Cardiac fibroblast (primary cell): Measurements from ENCODE around the gene IDH1.

ENCODE experiments used
- DNase-seq, 2 donors: peaks; one replicate each; pipeline versions ENCODE4 v3.0.0 to v3.0.0-alpha.2; 2010; ENCODE audit warnings: low read depth in 2 of 2
- H3K4me3 ChIP-seq, 2 donors: replicated peaks in 1 of 2; 1 replicate in 1 of 2; 2 replicates in 1 of 2; pipeline ENCODE4 v1.5.1; 2011; ENCODE audit warnings: low read depth in 2 of 2, low read length in 2 of 2, mild to moderate bottlenecking in 2 of 2, moderate library complexity in 1 of 2
- TF ChIP-seq, protein P1 (sequence below): IDR thresholded peaks from one replicate; pipeline ENCODE4 v1.5.1; 2011; ENCODE audit warnings: low read depth, mild to moderate bottlenecking, low read length, inconsistent platforms

Gene IDH1

DNA sequence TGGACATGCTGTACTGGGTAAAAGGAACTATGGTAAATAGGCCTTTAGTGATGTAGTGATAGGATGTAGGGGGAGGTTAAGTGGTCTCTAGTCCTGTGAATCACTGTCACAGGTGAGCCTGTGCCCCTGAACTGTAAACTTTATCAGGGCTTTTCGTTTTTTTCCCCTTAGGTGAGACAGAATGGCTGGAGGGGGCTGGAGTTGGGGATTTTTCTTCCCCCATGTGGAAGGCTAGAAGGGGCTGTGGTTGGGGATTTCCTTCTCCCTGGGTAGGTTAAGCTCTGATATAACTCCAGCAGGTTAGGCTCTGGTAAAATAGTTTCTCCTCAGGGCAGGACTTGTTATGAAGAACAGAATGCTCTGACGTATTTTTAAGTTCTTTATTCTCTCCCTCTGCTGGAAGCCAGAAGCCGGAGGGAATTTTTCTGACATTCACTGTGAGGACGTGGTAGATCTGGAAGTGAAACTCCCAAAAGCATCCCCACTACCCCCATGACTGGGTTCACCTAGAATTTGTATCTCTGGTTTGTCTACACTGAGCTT is 39.7 kb upstream of the IDH1 start:
- TF ChIP-seq, protein P1, sequence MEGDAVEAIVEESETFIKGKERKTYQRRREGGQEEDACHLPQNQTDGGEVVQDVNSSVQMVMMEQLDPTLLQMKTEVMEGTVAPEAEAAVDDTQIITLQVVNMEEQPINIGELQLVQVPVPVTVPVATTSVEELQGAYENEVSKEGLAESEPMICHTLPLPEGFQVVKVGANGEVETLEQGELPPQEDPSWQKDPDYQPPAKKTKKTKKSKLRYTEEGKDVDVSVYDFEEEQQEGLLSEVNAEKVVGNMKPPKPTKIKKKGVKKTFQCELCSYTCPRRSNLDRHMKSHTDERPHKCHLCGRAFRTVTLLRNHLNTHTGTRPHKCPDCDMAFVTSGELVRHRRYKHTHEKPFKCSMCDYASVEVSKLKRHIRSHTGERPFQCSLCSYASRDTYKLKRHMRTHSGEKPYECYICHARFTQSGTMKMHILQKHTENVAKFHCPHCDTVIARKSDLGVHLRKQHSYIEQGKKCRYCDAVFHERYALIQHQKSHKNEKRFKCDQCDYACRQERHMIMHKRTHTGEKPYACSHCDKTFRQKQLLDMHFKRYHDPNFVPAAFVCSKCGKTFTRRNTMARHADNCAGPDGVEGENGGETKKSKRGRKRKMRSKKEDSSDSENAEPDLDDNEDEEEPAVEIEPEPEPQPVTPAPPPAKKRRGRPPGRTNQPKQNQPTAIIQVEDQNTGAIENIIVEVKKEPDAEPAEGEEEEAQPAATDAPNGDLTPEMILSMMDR: no peak
- DNase-seq: no peak

DNA sequence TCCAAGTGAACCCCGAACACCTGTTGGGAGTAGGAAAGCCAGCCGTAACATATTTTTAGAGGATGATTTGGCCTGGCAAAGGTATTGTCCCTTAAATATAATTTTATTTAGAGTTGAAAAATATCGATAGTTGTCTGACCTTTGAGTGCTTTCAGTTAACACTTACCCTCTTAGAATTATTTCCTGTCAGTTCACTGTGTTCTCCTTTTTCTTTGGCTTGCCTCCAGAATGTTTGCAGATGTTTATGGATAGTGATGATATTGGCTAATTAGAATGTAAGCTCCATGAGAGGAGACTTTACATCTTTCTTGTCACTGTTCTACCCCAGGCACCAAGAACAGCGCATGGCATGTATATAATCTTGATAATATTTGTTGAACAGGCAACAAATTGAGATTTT is 31.0 kb upstream of the IDH1 start:
- TF ChIP-seq, protein P1: no peak
- no peak overlapping the region for H3K4me3 ChIP-seq
- no peak for DNase-seq

More for the DNA sequence above, 39.7 kb upstream of the IDH1 start:
- H3K4me3 ChIP-seq: no peak overlapping the region

DNA sequence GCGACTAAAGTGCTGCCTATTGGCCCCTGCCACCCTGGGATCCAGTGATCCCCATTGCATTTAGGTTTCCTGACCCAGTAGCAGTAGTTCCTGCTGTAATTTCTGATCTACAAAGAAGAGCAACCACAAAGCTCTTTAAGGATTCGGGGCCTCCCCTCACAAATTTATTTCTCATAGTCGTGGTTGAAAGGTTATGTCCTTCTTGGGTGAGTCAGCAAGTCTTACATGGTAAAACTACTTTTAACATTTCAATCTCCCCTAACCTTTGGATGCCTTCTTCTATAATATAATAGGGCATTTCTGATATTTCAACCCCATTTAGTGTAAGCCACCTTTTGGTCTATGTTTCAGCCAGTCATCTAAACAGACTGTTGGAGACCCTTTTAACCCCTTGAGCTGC is 26.1 kb upstream of the IDH1 start:
- no peak overlapping the region for H3K4me3 ChIP-seq
- TF ChIP-seq, protein P1: no peak
- DNase-seq: peak; percentile 36 to 53

DNA sequence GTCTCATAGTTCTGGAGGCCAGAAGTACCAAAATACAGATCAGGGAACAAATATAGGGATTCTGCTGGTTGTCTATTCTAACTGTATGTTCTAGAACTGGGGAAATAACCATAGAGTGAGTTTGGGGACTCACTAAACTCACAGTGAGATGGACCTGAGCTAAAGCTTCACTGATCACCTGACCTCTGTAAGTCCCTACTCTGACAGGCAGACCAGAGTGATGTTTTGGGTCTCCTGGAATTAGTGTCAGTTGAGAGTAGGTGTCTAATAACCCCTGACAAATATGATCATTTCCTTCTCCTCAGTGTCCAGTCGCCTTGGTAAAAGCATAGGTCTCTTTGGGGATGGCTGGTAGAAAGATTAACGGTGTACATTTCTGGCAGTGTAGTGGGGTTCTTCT is 25.4 kb upstream of the IDH1 start:
- TF ChIP-seq, protein P1: no peak
- no peak for DNase-seq
- no peak overlapping the region for H3K4me3 ChIP-seq

DNA sequence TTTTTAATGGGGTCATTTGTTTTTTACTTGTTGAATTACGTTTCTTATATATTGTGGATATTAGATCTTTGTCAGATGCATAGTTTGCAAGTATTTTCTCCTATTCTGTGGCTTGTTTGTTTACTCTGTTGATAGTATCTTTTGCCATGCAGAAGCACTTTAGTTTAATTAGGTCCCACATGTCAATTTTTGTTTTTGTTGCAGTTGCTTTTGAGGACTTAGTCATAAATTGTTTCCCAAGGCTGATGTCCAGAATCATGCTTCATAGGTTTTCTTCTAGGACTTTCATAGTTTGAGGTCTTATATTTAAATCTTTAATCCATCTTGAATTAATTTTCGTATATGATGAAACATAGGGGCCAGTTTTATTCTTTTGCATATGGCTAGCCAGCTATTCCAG is 24.4 kb upstream of the IDH1 start:
- TF ChIP-seq, protein P1: no peak
- DNase-seq: no peak
- H3K4me3 ChIP-seq: no peak overlapping the region

DNA sequence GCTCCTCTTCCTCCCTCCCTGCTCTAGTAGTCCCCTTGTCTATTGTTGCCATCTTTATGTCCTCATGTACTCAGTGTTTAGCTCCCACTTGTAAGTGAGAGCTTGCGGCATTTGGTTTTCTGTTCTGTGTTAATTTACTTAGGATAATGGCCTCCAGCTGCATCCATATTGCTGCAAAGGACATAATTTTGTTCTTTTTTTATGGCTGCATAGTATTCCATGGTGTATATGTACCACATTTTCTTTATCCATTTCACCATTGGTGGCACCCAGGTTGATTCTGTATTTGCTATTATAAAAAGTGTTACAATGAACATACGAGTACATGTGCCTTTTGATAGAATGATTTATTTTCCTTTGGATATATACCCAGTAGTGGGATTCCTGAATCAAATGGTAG is 23.7 kb upstream of the IDH1 start:
- TF ChIP-seq, protein P1: no peak
- no peak overlapping the region for H3K4me3 ChIP-seq
- DNase-seq: no peak

DNA sequence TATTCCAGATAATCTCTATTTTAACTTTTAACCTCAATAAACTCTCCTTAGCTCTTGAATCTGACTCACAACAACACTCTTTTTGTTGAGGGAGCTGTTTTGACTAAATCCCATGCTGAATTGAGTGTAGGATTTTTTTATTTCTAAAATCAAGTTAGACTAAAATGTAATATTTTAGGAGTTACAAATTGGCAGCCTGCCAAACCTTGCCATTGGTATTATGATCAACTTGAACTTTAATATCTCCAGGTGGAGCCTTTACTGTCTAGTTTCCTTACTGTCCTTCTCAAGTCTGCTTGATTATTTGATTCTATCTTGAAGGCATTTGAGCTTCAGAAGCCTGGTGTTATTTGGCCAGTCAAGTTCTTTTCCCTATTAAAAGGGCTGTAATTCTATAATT is 19.9 kb upstream of the IDH1 start:
- DNase-seq: no peak
- TF ChIP-seq, protein P1: no peak
- no peak overlapping the region for H3K4me3 ChIP-seq
